ENCODE data around the gene GRIA3.
"Not testable (repeated sequence)": the region's sequence is repeated elsewhere in the genome, so short reads cannot be mapped to it uniquely, and the experiment has no call there.

Gene GRIA3

GRCh38 chrX:123475068-123475724 is 291.1 kb downstream of the GRIA3 start:
- no peak for DNase-seq

GRCh38 chrX:123476611-123477219 is 292.6 kb downstream of the GRIA3 start:
- no peak for DNase-seq

GRCh38 chrX:123477673-123478072 is 293.6 kb downstream of the GRIA3 start:
- DNase-seq: no peak

DNA sequence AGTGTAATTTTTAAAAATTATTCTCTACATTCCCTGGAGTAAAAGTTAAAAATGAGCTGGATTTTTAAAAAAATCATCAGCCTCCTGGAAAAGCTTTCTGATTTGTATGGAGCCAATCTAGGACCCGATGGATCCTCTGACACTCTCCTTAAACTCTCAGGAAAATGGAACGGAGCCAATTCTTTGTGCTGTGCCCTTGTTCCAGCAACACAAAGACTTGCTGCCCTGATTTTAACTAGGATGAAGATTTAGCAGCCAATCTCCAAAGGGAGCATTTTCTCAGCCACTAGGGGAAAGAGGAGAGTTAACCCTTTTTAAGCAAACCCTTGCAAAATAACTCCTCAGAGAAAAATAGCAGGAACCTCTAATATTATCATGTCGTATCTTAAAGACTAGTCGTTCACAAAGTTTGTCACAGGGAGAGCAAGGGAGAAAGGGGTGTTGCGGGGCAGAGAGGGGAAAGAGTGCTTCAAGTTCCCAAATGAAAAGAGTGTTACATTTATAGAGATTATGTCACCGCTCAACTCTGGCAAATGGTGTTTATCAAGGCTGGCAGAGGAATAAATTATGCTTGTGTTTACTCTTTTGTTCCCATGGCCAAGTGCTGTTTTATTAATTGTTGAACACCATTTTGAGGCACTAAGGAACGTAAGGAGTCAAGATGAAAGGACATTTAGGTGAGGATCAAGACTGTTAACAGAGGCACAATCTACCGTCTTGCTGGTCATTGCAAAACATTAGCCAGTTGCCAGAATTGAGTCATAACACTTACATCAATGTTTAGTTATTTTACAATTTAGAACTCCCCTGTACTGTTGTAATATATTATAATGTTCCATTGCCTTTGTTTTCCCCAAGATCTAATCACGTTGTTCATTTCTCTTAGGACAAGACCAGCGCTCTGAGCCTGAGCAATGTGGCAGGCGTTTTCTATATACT is 298.1 kb downstream of the GRIA3 start:
- DNase-seq: no peak

DNA sequence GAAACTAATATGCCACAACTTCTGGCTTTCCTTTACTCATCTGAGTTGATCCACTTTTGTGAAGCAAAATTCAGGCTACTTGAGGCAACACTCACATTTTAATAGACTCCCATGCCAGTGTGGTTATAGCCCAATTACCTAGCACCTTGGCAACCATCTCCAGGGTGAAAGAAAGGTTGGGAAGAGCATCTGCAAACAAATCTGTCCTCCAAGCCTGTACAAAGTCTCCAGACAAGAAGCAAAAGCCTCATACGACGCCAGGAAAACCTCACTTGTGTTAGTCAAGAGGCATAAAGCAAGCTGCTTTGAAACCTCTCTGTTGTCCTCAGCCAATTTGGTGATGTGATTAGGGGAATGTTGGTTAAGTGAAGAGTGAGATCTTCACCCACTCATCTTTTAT is 302.2 kb downstream of the GRIA3 start:
- DNase-seq: no peak

- no peak for DNase-seq
These were observed 303.2 kb downstream of the GRIA3 start for GRCh38 chrX:123487236-123487635.

DNA sequence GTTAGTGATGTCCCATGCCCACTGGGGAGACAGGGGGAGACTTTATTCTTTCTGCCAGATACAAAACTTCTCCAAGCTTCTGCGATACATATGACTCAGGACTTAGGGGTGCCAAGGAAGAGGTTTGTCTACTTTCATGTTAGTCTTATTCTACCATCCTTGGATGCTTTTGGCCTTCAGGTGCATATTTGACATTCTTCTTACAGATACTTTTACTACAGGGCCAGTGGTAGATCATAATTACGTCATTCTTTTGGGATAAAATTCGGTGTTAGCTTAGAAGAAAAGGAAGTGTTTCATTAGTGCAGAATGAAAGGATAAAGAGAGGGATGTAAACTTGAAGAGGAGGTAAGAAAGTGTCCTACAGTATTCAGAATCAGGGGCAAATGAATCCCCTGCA is 303.6 kb downstream of the GRIA3 start:
- no peak for DNase-seq

GRCh38 chrX:123489011-123489410 is 304.9 kb downstream of the GRIA3 start:
- no peak for DNase-seq

GRCh38 chrX:123493857-123494256 is 309.8 kb downstream of the GRIA3 start:
- no peak for DNase-seq

DNA sequence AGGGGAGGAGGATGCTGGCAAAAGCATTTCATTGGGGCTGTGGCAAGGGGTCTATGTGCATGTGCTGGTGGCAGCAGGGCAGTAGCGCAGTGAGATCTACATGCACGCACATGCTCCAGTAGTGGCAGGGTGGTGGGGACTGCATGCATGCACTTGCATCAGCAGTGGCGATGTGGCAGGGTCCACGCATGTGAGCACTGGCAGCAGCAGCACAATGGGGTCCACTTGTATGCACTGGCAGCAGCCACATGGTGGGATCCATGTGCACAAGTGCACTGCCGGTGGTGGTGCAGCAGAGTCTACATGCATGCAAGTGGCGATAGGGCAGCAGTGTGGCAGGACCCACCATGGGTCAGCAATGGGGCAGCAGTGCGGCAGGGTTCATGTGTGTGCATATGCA is 315.7 kb downstream of the GRIA3 start:
- DNase-seq: no peak

DNA sequence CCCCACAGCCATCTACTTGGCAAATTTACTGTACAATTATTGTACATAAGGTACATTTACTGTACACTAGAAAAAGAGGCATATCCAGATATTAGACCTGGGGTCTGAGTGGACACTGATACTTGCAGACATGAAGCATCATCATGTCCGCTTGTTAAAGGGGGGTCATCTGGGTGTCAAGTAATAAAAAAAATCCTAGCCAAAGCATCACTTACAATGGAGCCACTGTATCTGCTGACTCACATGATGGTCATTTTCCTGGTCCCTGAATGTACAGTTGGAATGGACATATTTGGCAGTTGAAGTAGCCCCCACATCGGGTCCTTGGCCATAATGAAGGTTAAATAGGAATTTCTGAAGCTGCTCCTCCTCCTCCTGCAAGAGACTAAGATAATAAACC is 320.0 kb downstream of the GRIA3 start:
- no peak for DNase-seq

DNA sequence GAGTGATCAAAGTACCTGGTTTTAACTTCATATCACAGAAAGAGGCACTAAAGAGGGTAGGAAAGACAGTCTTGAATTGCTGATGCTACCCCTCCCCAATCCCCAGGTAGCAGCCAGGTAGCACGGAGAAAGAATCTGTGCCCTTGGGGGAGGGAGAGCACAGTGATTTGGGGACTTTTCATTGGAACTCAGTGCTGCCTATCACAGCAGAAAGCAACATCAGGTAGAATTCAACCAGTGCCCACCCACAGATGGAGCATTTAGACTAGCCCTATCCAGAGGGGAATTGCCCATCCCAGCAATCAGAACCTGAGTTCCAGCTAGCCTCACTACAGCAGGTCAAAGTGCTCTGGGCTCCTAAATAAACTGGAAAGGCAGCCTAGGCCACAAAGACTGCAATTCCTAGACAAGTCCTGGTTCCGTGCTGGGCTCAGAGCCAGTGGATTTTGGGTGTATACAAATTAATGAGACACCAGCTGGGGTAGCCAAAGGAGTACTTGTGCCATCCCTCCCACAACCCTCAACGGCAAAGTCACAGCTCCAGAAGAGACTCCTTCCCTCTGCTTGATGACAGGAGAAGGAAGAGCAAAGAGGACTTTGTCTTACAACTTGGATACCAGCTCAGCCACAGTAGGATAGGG is 320.7 kb downstream of the GRIA3 start:
- DNase-seq: no peak

- no peak for DNase-seq
These were observed 329.7 kb downstream of the GRIA3 start for GRCh38 chrX:123513585-123514278.

DNA sequence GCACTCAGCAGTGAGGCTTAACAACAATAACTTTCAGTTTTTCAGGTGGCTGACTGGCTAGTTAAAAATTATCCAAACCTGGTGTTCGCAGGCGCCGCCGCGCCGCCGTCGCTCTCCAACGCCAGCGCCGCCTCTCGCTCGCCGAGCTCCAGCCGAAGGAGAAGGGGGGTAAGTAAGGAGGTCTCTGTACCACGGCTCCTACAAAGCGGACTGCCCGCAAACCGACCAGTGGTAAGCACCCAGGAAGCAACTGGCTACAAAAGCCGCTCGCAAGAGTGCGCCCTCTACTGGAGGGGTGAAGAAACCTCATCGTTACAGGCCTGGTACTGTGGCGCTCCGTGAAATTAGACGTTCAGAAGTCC is 330.2 kb downstream of the GRIA3 start:
- DNase-seq: not testable (repeated sequence)

DNA sequence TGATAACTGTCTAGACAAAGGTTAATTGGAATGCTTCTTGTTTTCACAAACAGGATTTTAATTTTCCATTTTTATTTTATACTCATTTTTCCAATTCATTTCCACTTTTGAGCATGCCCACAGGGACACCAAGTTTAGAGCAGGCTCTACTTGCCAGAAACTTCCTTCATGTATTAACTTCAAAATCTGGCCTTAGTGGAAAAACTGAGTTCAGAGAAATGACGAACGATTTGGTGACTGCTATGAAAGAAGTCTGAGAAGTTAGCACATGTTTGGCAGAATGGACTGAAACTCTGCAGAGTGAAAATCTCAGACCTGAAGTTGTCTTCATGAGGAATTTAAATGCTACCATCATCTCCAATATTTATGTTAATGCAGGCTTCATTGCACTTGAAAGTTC is 334.7 kb downstream of the GRIA3 start:
- no peak for DNase-seq

- DNase-seq: no peak
These were observed 341.1 kb downstream of the GRIA3 start for GRCh38 chrX:123525123-123525725.

DNA sequence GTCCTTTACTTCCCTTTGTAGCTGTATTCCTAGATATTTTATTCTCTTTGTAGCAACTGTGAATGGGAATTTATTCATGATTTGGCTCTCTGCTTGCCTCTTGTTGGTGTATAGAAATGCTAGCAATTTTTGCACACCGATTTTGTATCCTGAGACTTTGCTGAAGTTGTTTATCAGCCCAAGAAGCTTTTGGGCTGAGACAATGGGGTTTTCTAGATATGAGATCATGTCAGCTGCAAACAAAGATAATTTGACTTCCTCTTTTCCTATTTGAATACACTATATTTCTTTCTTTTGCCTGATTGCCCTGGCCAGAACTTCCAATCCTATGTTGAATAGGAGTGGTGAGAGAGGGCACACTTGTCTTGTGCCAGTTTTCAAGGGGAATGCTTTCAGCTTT is 346.6 kb downstream of the GRIA3 start:
- DNase-seq: not testable (repeated sequence)

All from NCI-H1694 treated with DMSO at 0.1 percent for 48 hours (cell line).